Activated naive CD4-positive, alpha-beta T cell treated with anti-CD3 and anti-CD28 coated beads, Interleukin-2, amount 50 U/mL, for 72 hours (primary cell): ENCODE measurements around the gene S100B. TPM values are rescaled to one million over a fixed set of nuclear protein-coding genes. Genes with fewer than 3 reads are reported as not detected.
A peak's percentile ranks its signal among the peaks of the same experiment; 100 is the strongest.

Experiments
- ATAC-seq, 2 donors: fragments of 150-1000 bp; cut with Tn5 transposase; 2 replicates each; pipeline ENCODE4 v1.10.0; 2021; ENCODE audit warnings: mild to moderate bottlenecking in 2 of 2, moderate library complexity in 2 of 2
- DNase-seq, 2 donors: peaks; one replicate each; pipeline ENCODE4 v3.0.0; 2021 to 2022; ENCODE audit warnings: low spot score in 2 of 2
- H3K27ac Mint-ChIP-seq, 2 donors: one replicate each; pipeline ENCODE4 v1.8.0; 2022; ENCODE audit warnings: mild to moderate bottlenecking in 2 of 2, mixed read lengths in 2 of 2
- H3K36me3 Mint-ChIP-seq, 2 donors: one replicate each; pipeline ENCODE4 v1.8.0; 2022; ENCODE audit warnings: mixed read lengths in 2 of 2
- H3K9me3 Mint-ChIP-seq, 2 donors: one replicate each; pipeline ENCODE4 v1.8.0; 2022; ENCODE audit warnings: mixed read lengths in 2 of 2
- total RNA-seq, 2 donors: library from RNA; stranded (reverse); gene quantifications; one replicate each; pipeline ENCODE4 v1.2.3, GENCODE V29; 2022

Gene S100B
- total RNA-seq, 2 donors from 2014 or later, result not detected

DNA sequence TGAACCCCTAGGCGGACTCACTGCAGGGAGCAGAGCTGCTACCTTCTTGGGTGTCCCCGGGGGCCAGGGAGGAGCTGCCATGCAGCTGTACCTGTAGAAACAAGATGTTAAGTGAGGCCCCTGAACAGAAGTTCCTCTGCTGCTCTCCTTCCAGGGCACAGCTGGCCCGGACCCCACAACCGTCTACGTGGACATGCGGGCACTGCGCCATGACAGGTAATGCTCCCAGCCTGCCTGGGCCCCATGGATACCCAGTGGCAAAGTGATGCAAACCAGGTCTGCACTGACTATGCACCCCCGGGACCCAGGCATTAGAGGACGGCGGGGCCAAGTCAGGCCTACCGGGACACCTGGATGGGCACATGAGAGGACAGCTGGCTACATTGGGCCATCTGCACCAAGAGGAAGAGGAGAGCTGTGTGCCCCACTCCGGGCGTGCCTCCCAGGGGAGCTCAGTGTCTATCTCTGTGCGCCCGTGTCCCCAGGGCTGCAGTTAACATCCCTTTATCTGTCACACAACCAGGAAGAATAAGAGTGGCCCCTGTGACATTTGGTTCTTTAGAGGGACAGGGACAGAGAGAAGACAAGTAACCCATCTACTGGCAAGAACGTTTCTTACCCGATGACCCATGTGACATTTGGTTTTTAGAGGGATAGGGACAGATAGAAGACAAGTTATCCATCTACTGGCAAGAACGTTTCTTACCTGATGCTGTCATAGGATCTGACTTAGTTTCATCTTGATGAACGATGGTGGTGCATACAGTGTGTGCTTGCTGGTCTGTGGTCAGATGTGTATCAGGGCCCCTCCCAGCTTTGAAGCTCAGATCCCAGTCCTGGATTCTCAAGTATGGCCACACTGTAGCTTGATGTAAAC is 44.1 kb downstream of the S100B start:
- DNase-seq, result no peak
- ATAC-seq, result peak; percentile 35 to 55
- peak overlapping the region; percentile 92 to 95 for H3K27ac Mint-ChIP-seq
- H3K9me3 Mint-ChIP-seq, result no peaks in the 10 kb centered on the region
- H3K36me3 Mint-ChIP-seq, result peaks cover 23 to 53% of the 10 kb centered on the region in 2 donors

GRCh38 chr21:46559291-46559983 is 45.4 kb downstream of the S100B start:
- no peaks in the 10 kb centered on the region for H3K9me3 Mint-ChIP-seq

GRCh38 chr21:46557919-46558392 is 46.9 kb downstream of the S100B start:
- peaks cover 23 to 44% of the 10 kb centered on the region in 2 donors for H3K36me3 Mint-ChIP-seq
- no peaks in the 10 kb centered on the region for H3K9me3 Mint-ChIP-seq
- no peak for ATAC-seq
- DNase-seq, result no peak
- H3K27ac Mint-ChIP-seq, result peak overlapping the region in 1 of 2 donors; percentile 92

More at GRCh38 chr21:46559291-46559983, 45.4 kb downstream of the S100B start:
- DNase-seq (peak; percentile 62 to 76), ATAC-seq (peak; percentile 81 to 87)
- H3K27ac Mint-ChIP-seq, result peak overlapping the region; percentile 92 to 95
- H3K36me3 Mint-ChIP-seq, result peaks cover 23 to 46% of the 10 kb centered on the region in 2 donors

DNA sequence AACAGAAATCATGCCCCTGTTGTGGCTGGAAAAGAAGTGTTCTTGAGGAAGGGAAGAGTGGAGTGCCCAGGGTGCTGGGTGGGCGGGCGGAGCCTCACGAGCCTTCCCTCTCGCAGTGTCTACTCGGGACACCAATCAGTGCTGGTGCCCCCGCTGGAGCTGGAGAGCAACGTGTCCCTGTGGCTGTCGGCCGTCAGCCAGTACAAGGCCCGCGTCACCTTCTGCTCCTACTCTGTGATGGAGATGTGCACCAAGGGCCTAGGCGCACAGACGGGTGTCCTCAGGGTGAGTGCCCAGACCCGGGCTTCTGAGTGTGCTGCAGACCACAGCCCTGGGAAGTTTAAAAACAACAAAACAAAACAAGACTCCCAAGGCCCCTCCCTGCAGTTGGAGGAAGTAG is 47.4 kb downstream of the S100B start:
- Mint-ChIP-seq H3K9me3 (no peaks in the 10 kb centered on the region), H3K27ac (peak overlapping the region in 1 of 2 donors; percentile 92), H3K36me3 (peaks cover 20 to 39% of the 10 kb centered on the region in 2 donors)
- DNase-seq (no peak), ATAC-seq (no peak)

DNA sequence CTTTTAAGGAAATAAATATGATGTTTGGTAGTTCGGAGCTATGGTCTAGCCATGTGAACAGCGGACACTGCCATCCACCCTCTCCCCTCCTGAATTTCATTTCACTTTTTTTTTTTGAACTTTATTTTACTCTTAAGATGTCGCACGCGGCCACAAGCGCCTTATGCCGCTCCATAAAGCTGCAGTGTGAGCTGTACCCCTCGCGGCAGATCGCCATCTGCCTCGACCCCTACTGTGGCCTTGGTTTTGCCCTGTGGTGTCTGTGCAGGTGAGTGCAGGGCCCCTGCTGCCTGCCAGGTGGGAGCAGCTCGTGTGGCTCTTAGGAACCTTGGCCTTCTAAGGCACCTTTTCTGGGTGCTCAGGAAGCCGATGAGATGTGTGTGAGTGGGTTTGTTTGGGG is 48.1 kb downstream of the S100B start:
- H3K36me3 Mint-ChIP-seq, result peaks cover 20 to 33% of the 10 kb centered on the region in 2 donors
- DNase-seq, result no peak
- H3K27ac Mint-ChIP-seq, result peak overlapping the region; percentile 29 to 89
- H3K9me3 Mint-ChIP-seq, result no peaks in the 10 kb centered on the region
- ATAC-seq, result no peak

GRCh38 chr21:46555678-46556077 is 49.2 kb downstream of the S100B start:
- Mint-ChIP-seq H3K27ac (peak overlapping the region in 1 of 2 donors; percentile 44), H3K36me3 (peaks cover 11 to 23% of the 10 kb centered on the region in 2 donors), H3K9me3 (no peaks in the 10 kb centered on the region)
- DNase-seq (no peak), ATAC-seq (no peak)

GRCh38 chr21:46555225-46555617 is 49.7 kb downstream of the S100B start:
- no peak for DNase-seq
- H3K27ac Mint-ChIP-seq, result peak overlapping the region in 1 of 2 donors; percentile 44
- ATAC-seq, result no peak
- H3K9me3 Mint-ChIP-seq, result no peaks in the 10 kb centered on the region
- H3K36me3 Mint-ChIP-seq, result peaks cover 10 to 23% of the 10 kb centered on the region in 2 donors

DNA sequence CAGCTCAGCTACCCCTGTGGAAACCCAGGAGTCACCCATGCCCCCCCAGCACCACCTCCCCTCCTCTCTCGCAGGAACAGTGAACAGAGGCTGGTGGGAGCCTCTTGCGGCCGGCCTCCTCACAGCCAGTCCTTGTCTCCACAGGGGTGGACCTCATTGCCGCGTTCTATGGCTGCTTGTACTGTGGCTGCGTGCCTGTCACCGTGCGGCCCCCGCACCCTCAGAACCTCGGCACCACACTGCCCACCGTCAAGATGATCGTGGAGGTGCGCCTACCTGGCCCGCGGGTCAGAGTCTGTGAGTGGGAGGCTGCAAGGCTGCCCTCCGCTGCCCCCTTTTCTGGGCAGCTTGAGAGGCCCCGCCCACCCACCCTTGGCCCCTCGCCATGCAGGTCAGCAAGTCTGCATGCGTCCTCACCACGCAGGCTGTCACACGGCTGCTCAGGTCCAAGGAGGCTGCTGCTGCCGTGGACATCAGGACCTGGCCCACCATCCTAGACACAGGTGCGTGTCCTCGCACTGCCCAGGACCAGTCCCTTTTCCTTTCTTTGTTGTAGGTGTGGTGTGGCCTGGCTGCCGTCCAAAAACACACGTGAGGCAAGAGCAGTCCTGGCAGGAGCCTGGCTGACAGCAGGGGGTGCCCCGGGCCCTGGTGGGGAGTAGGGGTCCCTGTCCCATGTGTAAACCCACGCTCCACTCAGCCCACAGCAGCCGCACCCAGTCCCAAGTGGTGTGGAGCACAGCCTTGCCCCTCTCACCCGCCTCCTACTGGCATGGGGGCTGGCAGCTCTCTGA is 50.3 kb downstream of the S100B start:
- Mint-ChIP-seq H3K9me3 (no peaks in the 10 kb centered on the region), H3K36me3 (peaks cover 6 to 22% of the 10 kb centered on the region in 2 donors), H3K27ac (peak overlapping the region in 1 of 2 donors; percentile 79)
- ATAC-seq (no peak), DNase-seq (no peak)

DNA sequence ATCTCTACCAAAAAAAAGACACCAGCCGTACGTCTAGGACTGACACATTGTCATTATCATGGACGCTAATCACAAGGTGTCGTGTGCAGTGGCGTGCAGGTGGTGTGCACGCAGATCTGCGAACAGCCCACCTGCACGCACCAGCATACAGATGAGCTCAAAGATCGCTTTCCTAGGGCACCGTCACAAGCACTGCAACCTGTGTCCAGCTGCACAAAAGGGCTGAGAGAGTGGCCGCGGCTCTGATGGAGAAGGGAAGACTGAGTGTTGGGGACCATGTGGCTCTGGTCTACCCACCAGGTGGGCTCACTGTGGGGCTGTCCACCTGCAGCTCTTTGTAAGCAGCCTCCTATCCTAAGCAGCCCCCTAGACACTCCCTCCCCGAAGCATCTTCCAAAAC is 50.9 kb downstream of the S100B start:
- H3K27ac Mint-ChIP-seq, result peak overlapping the region; percentile 79 to 88
- peaks cover 5 to 24% of the 10 kb centered on the region in 2 donors for H3K36me3 Mint-ChIP-seq
- no peak for DNase-seq
- no peaks in the 10 kb centered on the region for H3K9me3 Mint-ChIP-seq
- no peak for ATAC-seq

DNA sequence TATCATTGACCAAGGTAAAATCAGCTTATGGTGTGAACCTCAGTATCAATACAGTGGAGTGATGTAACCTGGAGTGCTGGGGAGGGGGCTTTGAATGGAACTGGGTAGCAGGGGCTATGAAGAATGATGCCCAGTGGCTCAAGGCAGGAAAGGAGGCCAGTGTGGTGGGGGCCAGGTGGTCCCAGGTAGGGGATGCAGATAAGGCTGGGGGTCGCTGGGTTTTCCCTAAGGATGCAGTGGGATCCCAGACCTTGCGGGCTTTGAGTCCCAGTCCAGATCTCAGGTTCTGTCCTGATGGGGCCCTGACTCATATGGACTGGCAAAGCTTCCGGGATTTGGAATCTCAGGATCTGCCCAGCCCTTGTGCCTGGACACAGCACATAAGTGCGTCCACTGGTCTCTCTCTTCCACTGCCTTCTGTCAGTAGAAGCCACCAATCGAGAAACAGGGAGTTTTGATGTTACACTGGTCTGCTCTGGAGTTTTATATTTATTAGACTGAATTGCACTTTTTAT is 52.0 kb downstream of the S100B start:
- peak overlapping the region; percentile 36 to 88 for H3K27ac Mint-ChIP-seq
- peaks cover 0 to 3% of the 10 kb centered on the region in 2 donors for H3K9me3 Mint-ChIP-seq

GRCh38 chr21:46552274-46552673 is 52.6 kb downstream of the S100B start:
- H3K9me3 Mint-ChIP-seq, result peaks cover 0 to 3% of the 10 kb centered on the region in 2 donors
- H3K36me3 Mint-ChIP-seq, result peaks cover 15 to 27% of the 10 kb centered on the region in 2 donors
- ATAC-seq, result no peak
- H3K27ac Mint-ChIP-seq, result peak overlapping the region in 1 of 2 donors; percentile 88
- no peak for DNase-seq

More for the DNA sequence above, 52.0 kb downstream of the S100B start:
- DNase-seq (no peak), ATAC-seq (no peak)
- H3K36me3 Mint-ChIP-seq, result peaks cover 13 to 27% of the 10 kb centered on the region in 2 donors

DNA sequence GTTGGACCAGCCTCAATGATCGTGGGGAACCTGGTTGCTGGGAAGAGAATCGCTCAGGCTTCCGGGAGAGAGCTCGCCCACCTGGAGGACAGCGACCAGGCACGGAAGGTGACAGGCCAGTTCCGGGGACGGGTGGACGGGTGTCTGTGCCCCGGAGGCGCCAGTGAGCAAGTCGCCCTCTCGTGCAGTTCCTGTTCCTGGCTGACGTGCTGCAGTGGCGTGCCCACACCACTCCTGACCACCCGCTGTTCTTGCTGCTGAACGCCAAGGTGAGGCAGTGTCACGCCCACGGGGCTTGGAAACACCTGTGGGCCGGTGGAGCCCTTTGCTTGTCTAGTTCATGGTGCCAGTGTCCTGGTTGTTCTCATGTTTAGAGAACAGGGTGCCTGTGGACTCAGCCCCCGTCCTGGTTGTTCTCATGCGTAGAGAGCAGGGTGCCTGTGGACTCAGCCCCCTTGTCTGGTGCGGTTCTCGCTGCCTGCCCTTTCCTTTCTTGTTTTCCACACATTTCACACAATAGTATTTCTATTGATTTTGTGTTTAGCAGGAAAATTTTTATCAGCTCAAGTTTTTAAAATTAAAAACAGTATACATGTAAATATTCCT is 53.1 kb downstream of the S100B start:
- Mint-ChIP-seq H3K36me3 (peaks cover 17 to 28% of the 10 kb centered on the region in 2 donors), H3K27ac (peak overlapping the region; percentile 9 to 88), H3K9me3 (peaks cover 0 to 3% of the 10 kb centered on the region in 2 donors)
- peak; percentile 31 to 71 for DNase-seq
- ATAC-seq, result peak; percentile 77 to 92

GRCh38 chr21:46550116-46550941 is 54.6 kb downstream of the S100B start:
- ATAC-seq, result peak; percentile 25 to 42
- DNase-seq, result no peak
- Mint-ChIP-seq H3K36me3 (peaks cover 20 to 30% of the 10 kb centered on the region in 2 donors), H3K27ac (peak overlapping the region; percentile 81 to 88), H3K9me3 (peaks cover 0 to 3% of the 10 kb centered on the region in 2 donors)

DNA sequence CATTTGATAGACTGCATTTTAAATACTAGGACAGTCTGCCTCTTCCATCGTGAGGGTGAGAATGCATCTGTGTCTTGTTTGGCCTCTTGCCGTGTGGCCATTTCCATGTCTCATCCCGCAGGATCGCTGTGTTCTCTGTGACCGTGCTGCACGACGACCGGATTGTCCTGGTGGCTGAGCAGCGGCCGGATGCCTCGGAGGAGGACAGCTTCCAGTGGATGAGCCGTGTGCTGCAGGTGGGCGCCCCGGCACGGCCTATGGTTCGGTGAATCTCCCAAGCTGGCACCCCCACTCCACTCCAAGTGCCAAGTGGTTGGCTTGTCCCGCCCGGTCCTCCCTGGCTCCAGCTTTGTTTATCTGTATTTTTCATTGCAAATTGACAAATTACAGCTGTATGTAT is 55.2 kb downstream of the S100B start:
- DNase-seq, result no peak
- H3K36me3 Mint-ChIP-seq, result peaks cover 20 to 37% of the 10 kb centered on the region in 2 donors
- ATAC-seq, result no peak
- H3K27ac Mint-ChIP-seq, result peak overlapping the region in 1 of 2 donors; percentile 88
- H3K9me3 Mint-ChIP-seq, result peaks cover 0 to 3% of the 10 kb centered on the region in 2 donors
